AG09319 (cell line): ENCODE results near the gene TFB2M.
"Not testable (repeated sequence)": the region's sequence is repeated elsewhere in the genome, so short reads cannot be mapped to it uniquely, and the experiment has no call there.

ENCODE experiments used
- DNase-seq: peaks from one replicate; pipeline ENCODE4 v3.0.0-alpha.2; 2010; ENCODE audit warnings: low read depth; ENCODE audit errors: extremely low read depth
- CTCF ChIP-seq: IDR thresholded peaks from 2 replicates; pipeline ENCODE4 v1.5.1; 2011; ENCODE audit warnings: low read depth, mild to moderate bottlenecking, inconsistent platforms, low read length, moderate library complexity

Gene TFB2M

GRCh38 chr1:246564839-246565750 is 966 bp downstream of the TFB2M start:
- DNase-seq, result no peak
- TF ChIP-seq CTCF, result no peak

- not testable (repeated sequence) for DNase-seq
These were observed 5.2 kb downstream of the TFB2M start for GRCh38 chr1:246560833-246561232.

- DNase-seq, result no peak
- no peak for TF ChIP-seq CTCF
These were observed 6.8 kb downstream of the TFB2M start for GRCh38 chr1:246559310-246559709.

- DNase-seq, result no peak
- TF ChIP-seq CTCF, result no peak
These were observed 8.0 kb downstream of the TFB2M start for GRCh38 chr1:246558041-246558440.

- TF ChIP-seq CTCF, result no peak
- no peak for DNase-seq
These were observed 11.9 kb downstream of the TFB2M start for GRCh38 chr1:246554201-246554600.

- TF ChIP-seq CTCF, result no peak
- no peak for DNase-seq
These were observed 14.0 kb downstream of the TFB2M start for GRCh38 chr1:246552110-246552509.

GRCh38 chr1:246550402-246550801 is 15.7 kb downstream of the TFB2M start:
- TF ChIP-seq CTCF, result no peak
- no peak for DNase-seq

- no peak for DNase-seq
- no peak for TF ChIP-seq CTCF
These were observed 16.4 kb downstream of the TFB2M start for GRCh38 chr1:246549665-246550064.
